Stimulated activated CD8-positive, alpha-beta memory T cell treated with anti-CD3 and anti-CD28 coated beads, Interleukin-12 subunit alpha, Interleukin-12 subunit beta, amount 100 ng/mL, for 1 hour (primary cell): ENCODE data around the gene HARBI1.
"Not testable (repeated sequence)": the region's sequence is repeated elsewhere in the genome, so short reads cannot be mapped to it uniquely, and the experiment has no call there.

ENCODE experiments used
- DNase-seq: peaks from one replicate; pipeline ENCODE4 v3.0.0-alpha.2; 2020; ENCODE audit warnings: low read depth

HARBI1 gene

DNA sequence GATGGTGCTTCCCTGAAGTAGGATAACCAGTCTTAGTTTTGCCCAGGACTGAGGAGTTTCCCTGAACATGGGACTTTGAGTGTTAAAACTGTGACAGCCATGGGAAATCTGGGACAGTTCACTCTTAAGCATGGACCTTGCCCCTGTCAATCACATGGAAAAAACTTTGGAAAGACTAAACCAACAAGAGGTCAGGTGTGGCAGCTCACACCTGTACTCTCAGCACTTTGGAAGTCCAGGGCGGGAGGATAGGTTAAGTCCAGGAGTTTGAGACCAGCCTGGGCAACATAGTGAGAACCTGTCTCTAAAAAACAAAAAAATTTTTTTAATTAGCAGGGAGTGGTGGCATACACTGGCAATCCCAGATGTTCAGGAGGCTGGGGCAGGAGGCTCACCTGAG lies 19.9 kb downstream of the HARBI1 start:
- DNase-seq = no peak

DNA sequence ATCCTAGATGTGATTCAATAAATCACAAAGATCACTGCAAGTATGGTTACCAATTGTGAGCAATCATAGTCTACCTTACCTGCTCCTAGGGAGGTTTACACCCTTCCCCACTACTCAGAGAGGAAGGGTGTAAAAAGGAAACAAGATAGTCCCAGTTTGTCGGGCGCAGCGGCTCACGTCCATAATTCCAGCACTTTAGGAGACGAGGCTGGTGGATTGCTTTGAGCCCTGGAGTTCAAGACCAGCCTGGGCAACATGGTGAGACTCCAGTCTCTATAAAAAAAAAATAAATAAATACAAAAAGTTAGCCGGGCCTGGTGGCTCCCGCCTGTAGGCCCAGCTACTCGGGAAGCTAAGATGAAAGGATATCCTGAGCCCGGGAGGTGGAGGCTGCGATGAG lies 22.2 kb downstream of the HARBI1 start:
- DNase-seq = no peak

DNA sequence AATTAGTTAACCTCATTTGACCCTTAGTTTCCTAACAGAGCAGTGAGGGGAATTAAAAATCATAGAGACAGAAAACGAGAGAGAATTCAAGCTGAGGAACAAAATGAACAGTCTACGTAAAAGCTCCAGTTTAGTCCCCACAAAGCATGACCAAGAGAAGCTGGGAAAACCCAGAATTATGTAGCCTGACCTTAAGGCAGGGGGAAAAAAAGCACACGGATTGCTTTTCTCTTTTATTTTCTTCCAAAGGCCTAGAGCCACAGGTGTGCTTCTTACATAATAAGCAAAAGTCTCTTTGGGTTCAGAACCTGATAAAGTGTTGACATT lies 22.7 kb downstream of the HARBI1 start:
- no peak for DNase-seq

DNA sequence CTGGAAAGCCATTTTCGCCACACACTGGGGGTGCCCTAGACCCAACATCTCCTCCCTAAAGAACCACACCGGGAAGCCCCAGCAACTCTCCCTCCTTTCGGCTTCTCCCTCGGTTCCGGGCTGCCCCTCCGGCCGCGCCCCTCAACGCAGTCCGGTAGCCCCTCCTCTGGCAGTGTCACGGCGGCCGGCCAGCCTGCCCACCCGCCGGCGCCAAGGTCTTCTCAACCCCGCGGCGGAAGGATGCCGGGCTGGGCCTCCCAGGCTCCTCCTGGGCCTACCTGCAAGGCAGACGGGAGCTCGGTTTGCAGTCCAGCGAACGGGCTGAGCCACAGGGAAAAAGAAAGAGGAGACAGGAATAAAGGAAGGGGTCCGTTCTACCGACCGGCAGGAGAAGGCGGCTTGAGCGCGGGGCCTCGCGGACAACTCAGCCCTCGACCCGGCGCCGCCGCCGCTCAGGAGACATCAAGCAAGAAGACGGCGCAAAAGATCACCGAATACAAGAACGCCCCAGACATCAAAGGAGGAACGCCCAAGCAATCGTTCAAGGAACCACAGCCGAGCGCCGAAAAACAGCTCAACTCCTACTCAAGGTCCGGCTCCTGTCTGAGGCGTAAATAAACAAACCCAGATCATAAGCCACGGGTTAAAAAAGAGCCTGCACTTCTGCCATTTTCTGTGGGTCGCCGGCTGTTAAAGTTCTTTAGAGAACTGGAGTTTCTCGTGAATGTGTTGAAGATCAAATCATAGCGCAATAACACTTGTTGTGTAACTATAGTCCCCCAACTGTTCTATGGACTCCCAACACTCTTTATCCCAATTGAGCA lies 23.3 kb downstream of the HARBI1 start, which contains the start of gene AMBRA1:
Gene AMBRA1 (minus strand): TSS at position 474 of the 824 bp plus-strand sequence. CDS start 45,643 bp downstream, outside the sequence.
- DNase-seq = peak; percentile 67

DNA sequence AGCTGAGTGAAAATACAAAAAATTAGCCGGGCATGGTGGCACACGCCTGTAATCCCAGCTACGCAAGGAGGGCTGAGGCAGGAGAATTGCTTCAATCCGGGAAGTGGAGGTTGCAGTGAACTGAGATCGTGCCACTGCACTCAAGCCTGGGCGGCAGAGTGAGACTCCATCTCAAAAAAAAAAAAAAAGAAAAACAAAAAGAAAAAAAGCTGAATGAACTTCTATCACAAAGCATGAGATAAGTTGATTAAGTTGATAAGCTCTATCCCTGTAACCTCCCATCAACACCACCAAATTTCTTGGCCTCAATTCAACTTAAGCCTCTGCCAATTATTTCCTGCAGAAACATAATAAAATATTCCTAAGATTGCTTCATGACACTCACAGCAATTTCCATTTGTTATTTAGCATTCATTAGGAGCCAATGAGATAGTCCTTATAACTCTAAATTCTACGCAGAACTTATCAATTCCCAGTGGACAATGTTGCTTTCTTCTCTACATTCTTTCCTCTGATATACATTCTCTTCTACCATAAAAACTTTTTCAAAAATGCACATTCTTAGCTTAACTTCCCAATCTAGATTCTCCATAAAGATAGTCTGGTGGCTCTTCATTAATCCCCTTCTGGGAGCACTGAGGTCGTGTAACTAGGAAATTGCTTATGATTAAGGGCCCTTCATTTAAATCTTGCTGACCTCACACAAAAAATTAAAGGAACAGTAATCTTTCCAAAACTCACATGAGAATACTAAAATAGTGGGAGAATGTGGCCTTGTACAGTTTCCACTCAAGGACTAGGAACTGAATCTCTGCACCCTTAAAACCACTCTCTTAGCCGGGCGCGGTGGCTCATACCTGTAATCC lies 26.1 kb downstream of the HARBI1 start:
- no peak for DNase-seq

DNA sequence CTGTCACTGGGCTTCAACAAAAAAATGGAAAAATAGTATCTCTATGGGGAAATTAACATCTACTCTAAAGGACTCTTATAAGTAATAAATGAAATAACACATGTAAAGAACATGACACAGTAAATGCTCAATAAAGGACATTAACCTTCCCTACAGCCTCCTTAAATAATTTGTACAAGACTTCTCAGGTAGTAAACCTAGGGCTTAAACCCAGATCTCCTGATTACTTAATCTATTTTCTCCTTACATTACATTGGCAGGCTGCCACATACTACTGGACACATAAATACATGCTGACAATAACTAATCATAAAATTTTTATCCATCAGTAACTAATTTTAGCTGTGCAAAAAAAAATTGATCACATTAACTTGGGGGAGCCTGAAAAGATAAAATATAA lies 28.1 kb downstream of the HARBI1 start:
- no peak for DNase-seq

DNA sequence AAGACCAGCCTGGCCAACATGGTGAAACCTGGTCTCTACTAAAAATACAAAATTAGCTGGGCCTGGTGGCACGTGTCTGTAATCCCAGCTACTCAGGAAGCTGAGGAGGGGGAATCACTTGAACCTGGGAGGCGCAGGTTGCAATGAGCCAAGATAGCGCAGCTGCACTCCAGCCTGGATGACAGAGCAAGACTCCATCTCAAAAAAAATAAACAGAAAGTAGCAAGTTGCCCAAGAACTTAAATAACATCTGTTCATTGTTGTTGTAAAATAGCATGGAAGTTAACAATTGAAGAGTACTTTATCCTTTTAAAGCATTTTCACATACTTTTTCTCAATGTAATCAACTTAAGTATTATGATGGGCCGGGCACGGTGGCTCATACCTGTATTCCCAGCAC lies 28.9 kb downstream of the HARBI1 start:
- DNase-seq = no peak

DNA sequence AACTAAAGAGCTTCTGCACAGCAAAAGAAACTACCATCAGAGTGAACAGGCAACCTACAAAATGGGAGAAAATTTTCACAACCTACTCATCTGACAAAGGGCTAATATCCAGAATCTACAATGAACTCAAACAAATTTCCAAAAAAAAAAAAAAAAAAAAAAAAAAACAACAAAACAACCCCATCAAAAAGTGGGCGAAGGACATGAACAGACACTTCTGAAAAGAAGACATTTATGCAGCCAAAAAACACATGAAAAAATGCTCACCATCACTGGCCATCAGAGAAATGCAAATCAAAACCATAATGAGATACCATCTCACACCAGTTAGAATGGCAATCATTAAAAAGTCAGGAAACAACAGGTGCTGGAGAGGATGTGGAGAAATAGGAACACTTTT lies 33.5 kb downstream of the HARBI1 start:
- DNase-seq = not testable (repeated sequence)

DNA sequence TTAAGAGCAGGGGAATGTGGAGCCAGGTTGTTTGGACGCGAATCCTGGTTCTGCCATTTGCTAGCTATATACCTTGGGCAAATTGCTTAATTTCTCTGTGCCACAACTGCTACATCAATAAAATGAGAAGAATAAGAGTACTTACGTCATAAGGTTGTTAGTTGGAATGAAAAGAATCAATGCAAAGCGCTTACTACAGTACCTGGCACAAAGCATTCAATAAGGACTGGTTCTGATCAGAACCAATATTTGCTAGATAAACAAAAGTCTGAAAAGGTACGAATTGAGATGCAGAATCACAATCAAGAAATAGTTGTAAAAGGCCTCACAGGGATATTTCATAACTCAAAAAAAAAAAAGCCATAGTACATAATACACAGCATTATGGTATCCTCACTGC lies 34.4 kb downstream of the HARBI1 start:
- DNase-seq = no peak

DNA sequence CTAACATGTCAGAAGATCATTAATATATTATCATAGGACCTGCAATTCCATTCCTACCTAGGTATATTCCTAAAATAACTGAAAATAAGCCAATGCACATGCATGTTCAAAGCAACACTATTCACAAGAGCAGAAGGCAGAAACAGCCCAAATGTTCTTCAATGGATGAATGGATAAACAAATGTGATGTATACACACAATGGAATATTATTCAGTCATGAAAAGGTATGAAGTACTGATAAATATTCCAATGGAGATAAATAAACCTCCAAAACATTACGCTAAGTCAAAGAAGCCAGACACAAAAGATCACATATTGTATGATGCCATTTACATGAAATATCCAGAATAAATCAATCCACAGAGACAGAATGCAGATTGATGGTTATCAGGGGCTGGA lies 40.0 kb downstream of the HARBI1 start:
- no peak for DNase-seq

DNA sequence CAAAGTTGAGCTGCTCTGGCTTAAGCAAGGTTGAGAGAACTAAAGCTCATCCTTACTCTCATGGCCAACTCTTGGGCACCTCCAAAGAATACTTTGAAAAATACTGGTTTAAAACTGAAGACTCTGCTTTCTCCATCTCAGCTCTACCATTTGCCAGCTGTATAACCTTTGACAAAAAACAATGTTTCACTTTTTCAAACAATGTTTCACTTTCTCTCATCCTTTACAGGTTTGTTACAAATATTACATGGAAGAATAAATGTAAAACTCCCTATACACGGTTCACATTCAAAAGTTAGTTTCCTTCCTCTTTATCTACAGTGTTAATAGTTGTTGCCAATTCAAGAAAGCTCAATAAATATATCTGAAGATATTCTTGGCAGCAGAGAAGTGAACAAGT lies 42.4 kb downstream of the HARBI1 start:
- DNase-seq = no peak

DNA sequence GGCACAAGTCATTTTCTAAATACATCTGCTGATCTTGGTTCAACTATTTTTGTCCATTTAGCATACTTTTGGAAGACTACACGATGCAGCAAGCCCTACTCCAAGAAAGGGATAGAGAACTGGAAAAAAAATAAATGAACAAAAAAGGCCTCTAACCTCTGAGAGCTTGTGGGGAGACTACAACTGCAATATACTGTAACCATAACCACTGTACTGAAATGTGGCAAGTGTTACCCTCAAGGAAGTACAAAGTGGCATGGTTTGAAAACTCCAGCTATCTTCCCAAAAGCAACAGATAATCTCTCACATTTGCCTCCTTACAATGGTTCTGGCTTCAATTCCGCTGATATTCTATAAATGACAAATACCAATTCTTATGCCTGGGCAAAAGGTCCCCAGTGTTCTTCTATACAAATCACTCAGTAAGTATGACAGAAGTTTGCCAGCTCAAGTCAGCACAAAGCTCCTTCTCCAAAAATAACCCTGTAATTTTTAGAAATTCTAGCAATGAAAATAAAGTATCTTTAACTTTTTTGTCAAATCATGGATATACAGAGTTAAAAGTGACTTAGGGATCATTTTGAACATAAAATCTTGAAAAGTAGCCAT lies 46.1 kb downstream of the HARBI1 start:
- no peak for DNase-seq

DNA sequence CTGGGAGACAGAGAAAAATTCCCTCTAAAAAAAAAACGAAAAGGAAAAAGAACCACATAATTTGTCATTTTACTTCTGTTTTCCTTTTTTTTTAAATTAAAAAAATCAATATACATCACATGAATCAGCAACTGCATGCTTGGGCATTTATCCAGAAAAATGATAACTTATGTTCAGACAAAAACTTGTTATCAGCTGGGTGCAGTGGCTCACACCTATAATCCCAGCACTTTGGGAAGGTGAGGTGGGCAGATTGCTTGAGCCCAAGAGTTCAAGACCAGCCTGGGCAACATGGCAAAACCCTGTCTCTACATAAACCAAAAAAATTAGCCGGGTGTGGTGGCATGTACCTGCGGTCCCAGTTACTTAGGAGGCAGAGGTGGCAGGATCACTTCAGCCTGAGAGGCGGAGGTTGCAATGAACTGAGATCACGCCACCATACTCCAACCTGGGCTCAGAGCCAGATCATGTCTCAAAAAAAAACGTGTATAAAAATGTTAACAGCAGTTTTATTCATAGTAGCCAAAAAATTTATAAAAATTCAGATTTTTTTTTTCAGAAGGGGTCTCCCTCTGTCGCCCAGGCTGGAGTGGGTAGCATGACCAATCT lies 51.7 kb downstream of the HARBI1 start:
- DNase-seq = no peak

DNA sequence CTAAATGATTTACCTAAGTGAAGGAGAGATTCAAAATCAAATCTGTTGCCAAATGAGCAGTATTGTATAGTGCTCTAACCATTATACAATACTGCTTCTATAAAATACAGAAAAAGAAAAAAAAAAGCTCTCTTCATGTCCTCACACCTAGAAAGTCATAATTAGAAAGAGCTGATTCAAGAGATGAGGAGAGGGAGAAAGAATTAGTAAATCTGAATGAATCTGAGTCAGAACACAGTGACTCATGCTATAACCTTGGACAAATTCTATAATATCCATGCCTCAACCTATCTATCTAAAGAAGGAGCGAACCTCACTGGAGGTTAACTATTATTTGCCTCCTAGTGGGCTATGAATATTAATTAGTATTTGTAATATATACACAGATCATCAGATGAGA lies 52.6 kb downstream of the HARBI1 start:
- DNase-seq = no peak

DNA sequence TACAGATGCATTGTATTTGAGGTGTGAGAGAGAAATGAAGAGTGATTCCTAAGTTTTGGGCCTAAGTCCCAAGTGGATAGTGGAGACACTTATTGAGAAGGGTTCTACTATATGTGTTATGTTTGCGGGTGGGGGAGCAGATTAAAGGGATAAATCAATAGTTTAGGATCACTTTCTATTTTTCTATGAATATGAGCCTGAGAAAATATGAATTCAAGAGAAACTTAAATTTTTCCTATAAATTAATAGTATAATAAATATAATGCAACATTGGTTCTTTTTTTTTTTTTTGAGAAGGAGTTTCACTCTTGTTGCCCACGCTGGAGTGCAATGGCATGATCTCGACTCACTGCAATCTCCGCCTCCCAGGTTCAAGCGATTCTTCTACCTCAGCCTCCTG lies 54.5 kb downstream of the HARBI1 start:
- DNase-seq = no peak

DNA sequence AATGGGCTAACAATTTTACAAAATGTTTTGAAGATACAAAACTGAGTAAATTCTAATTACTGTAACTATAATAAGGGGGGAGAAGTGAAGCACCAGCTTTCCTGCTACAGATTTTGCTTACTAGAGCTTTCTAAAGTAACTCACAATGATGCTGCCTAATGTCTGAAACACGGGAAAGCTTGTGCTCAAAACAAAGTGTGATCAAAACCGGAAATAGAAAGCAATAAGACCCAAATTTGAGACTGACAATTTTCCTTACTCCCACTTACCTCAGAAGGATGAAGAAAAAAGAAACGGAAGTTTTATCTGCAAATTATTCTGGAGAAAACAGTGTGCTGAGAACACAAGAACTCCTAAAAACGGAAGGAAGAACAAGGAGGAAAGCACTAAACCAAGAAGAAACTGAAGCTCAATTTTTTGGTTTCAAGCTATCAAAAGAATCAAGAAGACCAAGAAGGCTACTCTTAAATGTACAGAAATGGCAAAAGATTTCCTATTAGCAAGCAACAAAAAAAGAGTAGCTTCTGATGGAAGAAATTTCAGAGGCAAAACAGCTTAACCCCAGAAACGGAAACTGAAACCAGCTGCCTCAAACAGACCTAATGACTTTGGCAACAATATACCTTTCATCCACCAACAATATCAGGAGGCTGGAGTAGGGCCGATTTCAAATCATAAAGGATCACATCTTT lies 56.6 kb downstream of the HARBI1 start:
- peak; percentile 6 for DNase-seq

DNA sequence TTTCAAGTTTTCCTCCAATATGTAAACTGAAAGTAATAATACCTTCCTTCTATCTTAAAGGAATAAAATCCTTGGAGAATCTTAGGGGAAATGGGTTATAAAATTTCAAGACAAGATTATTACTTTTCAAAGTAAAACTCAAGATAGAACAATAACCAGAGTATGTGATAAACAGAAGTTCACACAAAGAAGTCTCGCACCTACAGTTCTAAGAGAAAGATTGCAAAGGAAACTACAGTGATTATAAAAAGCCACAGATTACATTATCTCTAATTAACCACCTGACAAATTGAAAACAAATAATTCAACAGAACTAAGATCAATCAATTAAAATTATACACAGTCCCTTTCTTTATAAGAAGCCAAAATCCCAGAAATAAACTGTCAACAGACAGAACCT lies 57.2 kb downstream of the HARBI1 start:
- no peak for DNase-seq

DNA sequence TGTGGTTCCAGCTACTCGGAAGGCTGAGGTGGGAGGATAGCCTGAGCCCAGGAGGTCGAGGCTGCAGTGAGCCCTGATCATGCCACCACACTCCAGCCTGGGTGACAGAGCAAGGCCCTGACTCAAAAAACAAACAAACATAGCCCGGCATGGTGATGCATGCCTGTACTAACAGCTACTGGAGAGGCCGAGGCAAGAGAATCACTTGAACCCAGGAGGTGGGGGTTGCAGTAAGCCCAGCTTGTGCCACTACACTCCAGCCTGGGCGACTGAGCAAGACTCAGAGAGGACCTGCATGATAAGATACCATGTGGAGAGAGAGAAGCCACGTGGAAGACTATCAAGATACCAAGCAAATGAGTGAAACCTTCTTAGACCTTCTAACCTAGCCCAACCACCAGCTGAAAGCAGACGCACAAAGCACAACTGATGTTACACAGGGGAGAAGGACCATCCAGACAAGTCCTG lies 59.3 kb downstream of the HARBI1 start:
- no peak for DNase-seq

DNA sequence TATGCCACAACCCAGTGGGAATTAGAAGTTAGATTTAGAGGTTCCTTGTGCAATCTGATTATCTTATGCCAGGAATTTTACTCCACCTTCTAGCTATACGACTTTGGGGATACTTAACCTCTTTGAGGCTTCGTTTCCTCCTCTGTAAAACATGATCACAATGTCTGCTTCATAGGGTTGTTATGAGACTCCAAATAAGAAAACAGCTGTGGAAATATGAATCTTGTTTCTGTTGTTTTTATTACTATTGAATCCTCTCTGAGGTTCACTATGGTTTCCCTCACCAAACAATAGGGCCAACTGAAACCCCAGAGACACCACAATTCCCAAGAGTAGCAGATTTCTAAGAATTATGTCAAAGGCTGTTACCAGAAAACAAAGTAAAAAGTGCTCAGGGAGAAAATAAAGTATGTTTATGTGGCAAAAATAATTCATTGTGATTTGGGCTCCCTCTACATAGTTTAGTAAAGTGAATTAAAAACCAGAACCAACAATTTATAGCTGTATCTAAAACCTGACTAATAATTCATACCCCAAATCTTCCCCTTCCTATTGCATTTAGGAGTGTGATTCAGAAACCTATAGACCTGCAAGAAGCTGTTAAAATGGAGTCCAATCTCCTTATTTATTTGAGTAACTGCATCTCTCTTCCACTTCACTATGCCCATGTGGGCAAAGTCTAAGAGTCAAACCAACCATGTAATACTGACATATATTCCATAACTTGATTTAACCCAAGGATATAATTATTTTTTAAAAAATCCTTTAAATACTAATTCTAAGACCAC lies 61.6 kb downstream of the HARBI1 start:
- no peak for DNase-seq

DNA sequence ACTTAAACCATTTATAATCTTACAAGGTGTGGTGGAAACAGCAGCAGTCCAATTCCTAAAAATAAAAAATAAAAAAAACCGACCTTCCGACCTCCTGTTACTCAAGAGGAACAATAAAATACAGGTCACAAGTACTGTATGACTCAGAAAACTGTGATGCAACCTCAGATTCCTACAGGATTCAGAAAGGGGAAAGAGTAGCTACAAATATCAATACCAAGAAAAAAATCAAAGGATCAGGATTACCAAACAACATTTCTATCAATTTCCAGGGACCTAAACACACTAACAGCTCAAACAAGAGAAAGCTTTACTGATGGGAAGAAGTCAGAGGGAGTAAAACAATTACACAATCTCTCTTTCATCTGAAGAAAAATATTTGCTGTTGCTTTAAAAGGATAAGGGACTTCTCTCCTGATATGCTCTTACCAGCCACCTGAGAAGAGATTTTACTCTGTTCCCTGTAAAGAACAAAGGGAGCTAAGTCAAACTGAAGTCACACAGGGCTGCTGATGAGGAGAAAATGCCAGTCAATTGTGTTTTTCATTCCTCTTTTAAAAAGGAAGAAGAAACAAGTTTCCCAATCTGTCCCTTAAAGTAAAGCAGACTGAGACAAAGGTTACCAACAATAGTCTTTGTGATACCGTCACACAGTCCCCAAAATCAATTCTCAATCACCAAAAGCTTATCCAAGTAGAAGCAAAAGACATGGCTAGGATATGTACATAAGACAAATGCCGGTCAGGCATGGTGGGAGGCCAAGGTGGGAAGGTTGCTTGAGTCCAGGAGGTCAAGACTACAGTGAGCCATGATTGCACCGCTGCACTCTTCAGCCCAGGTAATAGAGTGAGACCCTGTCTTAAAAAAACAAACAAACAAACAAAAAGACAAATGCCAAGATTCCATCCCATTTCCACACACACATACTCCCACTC lies 62.5 kb downstream of the HARBI1 start:
- DNase-seq = no peak
